NCI-H2196 treated with DMSO at 0.1 percent for 48 hours (cell line): Measurements from ENCODE around the gene CHST12.

ENCODE experiments used
- DNase-seq: peaks from one replicate; lab custom pipeline; 2025; ENCODE audit not compliant: unreplicated experiment; lab: John Stamatoyannopoulos, UW

CHST12 gene

GRCh38 chr7:2497500-2498336 lies 94.3 kb downstream of the CHST12 start:
- no peak for DNase-seq
